HG03039 (cell line): ENCODE measurements around the gene DDX4.

Experiments used
- ATAC-seq: cut with Tn5 transposase; IDR thresholded peaks from one replicate; pipeline ENCODE4 v1.9.1; 2021; ENCODE audit warnings: mild to moderate bottlenecking, moderate library complexity; ENCODE audit not compliant: unreplicated experiment

DDX4 gene

GRCh38 chr5:55820488-55820887, 82.6 kb downstream of the DDX4 start:
- no peak for ATAC-seq

DNA sequence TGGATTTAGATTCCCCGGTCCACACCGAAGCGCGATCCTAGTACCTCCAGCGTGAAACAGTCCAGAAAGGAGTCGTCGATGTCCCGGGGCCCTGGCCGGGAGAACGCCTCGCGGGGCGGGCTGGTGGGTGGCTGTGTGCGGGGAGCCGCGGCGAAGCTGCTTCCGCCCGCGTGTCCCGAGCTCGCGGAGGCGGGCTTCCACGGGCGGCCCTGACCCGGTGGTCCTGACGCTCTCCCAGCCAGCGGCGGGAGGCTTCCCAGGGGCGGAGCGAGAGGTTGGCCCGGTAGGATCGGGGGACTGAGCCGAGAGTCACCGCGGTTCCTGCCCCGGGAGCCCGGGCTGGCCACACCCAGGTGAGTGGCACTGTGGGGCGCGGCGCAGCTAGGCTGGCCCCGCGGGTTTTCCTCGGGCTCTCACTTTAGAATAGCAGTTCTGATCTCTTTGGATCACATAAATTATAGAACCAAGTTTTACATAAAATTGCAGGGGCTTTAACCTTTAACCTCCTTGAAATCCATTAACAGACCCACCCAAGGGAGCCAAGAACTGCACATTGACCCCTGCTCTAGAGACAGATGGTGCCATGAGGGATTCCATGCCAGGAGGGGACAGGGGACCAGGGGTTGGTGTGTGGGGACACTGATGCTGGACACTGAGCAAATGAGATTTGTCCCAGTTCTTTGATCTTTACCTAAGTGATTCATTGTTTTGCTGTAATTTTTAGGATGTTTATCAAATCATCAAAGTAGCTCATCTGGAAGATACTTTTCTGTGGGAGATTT, 84.1 kb downstream of the DDX4 start:
- no peak for ATAC-seq

- ATAC-seq = no peak
Measured at GRCh38 chr5:55823151-55823796, 85.4 kb downstream of the DDX4 start.

GRCh38 chr5:55829956-55830355, 92.1 kb downstream of the DDX4 start:
- no peak for ATAC-seq

- ATAC-seq = no peak
Measured at GRCh38 chr5:55832446-55832845, 94.6 kb downstream of the DDX4 start.

GRCh38 chr5:55836191-55836590, 98.3 kb downstream of the DDX4 start:
- no peak for ATAC-seq

- no peak for ATAC-seq
Measured at GRCh38 chr5:55841976-55842375, 104.1 kb downstream of the DDX4 start.

GRCh38 chr5:55847837-55848236, 110.0 kb downstream of the DDX4 start:
- ATAC-seq = no peak

DNA sequence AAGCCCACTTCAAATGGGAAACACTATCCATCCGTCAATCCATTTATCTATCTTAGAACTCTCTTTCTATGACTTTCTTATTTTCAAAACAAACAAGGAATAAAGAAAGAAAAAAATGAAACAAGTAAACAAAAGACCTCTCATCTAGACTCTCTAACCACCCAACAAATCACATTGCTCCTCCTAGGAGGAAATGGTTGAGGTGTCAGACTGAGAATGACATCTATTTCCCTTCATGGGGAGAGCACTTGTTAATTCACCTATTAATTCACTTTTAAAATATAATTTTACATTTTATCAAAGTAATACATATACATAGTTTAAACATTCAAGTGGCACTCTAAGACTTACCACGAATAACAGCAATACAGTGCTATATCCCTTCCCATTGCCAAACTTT, 110.9 kb downstream of the DDX4 start:
- no peak for ATAC-seq

GRCh38 chr5:55850839-55851674, 113.2 kb downstream of the DDX4 start, which contains the start of gene IL31RA:
Gene IL31RA (plus strand): TSS chr5:55851357. CDS start chr5:55851571, 214 bp downstream.
- ATAC-seq = no peak

- ATAC-seq = no peak
Measured at GRCh38 chr5:55851675-55851979, 113.8 kb downstream of the DDX4 start.

GRCh38 chr5:55852503-55852902, 114.6 kb downstream of the DDX4 start:
- no peak for ATAC-seq

GRCh38 chr5:55853041-55853670, 115.3 kb downstream of the DDX4 start:
- no peak for ATAC-seq

DNA sequence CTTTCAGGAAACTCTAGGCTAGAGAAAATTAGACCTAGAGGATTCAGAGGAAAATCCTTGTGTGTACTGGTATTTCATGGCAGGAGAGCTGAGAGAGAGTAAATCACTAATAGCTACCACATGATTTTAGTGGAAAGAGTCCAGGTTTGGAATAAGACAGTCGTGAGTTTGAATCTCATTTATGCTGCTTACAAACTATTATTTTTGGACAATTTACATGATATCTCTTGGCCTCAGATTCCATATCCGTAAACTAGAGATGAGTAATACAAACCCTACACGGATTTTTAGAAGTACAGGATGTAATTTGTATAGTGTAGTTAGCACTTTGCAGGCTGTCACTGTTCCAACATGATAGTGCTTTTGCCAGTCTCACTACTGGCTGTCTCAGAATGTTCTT, 116.0 kb downstream of the DDX4 start:
- ATAC-seq = no peak

GRCh38 chr5:55855509-55855908, 117.6 kb downstream of the DDX4 start:
- no peak for ATAC-seq

GRCh38 chr5:55856516-55857246, 118.8 kb downstream of the DDX4 start:
- no peak for ATAC-seq

DNA sequence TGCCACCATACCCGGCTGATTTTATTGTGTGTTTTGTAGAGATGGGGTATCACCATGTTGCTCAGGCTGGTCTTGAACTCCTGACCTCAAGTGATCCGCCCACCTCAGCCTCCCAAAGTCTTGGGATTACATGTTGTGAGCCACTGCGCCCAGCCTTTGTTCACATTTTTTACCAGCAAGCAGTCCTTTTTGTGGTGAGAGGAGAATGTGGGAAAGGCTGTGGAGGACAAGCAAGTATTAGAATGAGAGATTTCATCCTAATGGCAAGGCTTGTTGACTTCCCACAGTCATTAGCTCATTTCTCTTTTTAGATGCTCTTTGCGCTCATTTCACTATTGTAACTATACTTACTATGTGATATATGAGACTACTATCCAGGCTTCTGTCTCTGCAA, 119.4 kb downstream of the DDX4 start:
- no peak for ATAC-seq

GRCh38 chr5:55858104-55858503, 120.2 kb downstream of the DDX4 start:
- no peak for ATAC-seq

- ATAC-seq = no peak
Measured at GRCh38 chr5:55860288-55860687, 122.4 kb downstream of the DDX4 start.

GRCh38 chr5:55860709-55861108, 122.8 kb downstream of the DDX4 start:
- no peak for ATAC-seq
